ENCODE data around the gene STOX1.
"Not testable (repeated sequence)": the region's sequence is repeated elsewhere in the genome, so short reads cannot be mapped to it uniquely, and the experiment has no call there.

STOX1 gene

DNA sequence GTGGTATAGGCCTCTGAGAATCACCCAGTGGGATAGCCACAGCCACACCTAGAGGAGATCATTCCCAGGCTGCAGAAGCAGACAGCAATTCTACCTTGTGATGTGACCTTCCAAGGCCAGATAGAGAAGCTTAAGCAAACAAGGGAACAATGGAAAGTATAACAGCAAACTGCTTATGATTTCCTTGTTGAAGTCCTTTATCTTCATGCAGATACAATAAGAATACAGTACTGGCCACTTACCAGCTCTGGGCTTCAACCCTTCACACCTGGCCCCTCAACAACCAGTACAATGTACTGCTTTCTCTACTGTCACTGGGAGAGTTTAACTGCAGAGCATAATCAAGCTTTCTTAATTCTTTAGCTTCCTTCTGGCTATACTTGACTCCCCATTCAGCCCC is 51.2 kb downstream of the STOX1 start:
- no peak for DNase-seq (ENCODE audit: low read depth, low spot score)

DNA sequence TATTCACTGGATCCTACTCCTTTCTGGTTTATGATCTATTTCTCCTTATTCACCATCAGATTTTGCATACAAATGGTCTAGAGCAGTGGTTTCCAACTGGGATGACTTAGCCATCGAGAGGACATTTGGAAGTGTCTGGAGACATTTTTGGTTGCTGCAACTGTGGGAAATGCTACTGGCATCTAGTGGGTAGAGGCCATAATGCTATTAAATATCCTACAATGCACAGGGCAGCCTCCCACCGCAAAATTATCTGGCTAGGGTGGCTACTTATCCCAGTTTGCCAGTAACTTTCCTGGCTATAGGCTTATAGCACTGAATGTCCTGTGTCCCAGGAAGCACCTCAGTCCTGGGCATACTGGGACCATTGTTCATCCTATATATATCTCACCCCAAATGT is 52.3 kb downstream of the STOX1 start:
- no peak for DNase-seq (ENCODE audit: low read depth, low spot score)

DNA sequence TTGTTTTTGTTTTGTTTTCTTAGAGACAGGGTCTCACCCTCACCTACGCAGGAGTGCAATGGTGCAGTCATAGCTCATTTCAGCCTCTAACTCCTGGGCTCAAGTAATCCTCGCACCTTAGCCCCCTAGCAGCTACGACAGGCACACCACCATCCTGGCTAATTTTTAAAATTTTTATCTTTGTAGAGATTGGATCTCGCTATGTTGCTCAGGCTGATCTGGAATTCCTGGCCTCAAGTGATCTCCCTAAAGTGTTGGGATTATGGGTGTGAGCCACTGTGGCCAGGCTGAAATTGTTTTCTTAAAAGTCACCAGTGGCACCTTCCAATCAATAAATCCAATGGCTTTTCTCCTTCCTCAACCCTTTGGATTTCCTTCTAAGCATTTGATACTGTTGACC is 52.9 kb downstream of the STOX1 start:
- DNase-seq (ENCODE audit: low read depth, low spot score) = no peak

DNA sequence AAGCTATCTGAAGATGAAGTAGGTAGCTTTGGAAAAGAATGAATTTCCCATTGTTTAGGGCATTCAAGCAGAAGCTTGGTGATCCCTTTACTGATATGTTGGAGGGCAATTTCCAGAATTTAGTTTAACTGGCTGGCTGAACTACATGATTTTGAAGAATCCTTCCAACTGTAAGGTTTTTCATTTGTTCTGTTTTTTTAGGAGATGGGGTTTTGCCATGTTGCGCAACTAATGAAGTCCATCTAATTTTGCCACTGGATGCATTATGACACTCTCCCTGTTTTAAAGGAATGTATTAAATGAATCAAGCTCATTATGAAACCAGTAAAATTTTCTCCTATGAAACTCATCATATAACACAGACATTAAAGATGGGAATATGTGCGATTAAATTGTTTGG is 67.7 kb downstream of the STOX1 start:
- DNase-seq (ENCODE audit: low read depth, low spot score) = no peak

DNA sequence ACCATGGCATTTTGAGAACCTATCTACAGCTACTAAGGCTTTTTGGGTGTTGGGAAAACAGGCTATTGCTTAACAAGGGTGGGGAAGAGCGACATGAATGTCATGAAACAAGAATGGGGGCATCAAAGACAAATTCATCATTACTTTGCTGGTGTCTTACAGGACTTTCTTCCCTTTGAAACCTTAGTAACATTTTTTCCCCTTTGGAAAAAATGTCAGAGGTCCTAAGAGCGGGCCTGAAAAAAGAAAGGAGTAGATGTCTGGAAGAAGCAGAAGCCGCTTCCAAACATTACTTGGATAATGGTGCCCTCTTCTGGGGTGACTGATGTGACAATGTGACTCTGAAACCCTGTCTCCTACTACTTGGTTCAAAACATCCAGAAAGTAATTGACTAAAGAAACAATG is 70.0 kb downstream of the STOX1 start:
- DNase-seq (ENCODE audit: low read depth, low spot score) = no peak

DNA sequence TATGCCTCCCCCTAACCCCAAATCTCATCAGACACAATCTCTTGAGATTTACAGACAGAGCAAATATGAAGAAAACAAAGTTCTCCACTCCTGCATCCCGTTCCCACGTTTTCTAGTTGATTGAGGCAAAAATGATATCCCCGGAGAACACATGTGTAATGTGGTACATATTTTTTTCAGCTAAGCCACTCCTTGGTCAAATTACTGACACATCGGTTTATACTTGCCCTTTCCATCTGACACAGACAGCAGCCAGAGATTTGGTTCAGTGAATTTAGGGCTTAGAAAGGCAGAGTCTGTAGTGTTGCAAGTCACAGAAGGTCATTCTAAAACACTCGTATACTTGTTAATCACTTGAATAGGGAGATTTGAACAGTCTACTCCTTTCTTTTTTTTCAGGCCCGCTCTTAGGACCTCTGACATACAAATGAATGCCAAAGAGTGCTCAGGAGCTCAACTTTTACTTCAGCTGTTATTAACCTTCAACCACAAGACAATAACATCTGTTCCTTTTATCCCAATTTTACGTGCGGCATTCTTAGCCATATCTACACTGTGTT is 71.9 kb downstream of the STOX1 start:
- DNase-seq (ENCODE audit: low read depth, low spot score) = no peak

DNA sequence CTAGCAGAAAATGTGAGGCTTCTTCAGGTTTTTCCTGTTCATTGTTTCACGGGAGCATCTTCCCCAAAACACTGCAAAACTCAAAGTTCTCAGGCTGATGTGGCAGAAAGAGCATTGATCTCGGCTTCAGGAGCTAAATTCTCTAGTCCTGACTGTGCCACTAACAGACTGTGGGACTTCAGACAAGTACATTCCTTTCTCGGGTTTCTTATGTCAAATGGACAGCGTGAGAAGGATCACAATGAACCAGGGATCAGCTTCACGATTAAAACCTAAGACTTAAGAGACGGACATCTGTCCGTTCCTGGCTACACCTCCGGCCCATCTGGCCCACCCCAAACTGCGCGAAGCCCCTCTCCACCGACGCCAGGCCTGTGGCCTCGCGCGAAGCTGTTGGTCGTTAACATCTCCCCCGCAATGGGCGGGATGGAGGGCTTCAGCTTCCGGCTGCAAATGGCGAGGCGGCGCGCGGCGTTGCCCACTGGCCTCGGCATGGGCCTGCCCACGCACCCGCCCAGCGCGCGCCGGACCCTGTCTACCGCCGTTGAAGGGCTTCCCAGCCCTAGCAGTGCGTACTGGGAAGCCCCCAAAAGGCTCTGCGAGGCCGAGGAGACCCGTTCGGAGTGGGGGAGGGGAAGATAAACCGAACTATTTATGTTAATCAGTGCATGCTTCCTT is 73.2 kb downstream of the STOX1 start:
- DNase-seq (ENCODE audit: low read depth, low spot score) = no peak

DNA sequence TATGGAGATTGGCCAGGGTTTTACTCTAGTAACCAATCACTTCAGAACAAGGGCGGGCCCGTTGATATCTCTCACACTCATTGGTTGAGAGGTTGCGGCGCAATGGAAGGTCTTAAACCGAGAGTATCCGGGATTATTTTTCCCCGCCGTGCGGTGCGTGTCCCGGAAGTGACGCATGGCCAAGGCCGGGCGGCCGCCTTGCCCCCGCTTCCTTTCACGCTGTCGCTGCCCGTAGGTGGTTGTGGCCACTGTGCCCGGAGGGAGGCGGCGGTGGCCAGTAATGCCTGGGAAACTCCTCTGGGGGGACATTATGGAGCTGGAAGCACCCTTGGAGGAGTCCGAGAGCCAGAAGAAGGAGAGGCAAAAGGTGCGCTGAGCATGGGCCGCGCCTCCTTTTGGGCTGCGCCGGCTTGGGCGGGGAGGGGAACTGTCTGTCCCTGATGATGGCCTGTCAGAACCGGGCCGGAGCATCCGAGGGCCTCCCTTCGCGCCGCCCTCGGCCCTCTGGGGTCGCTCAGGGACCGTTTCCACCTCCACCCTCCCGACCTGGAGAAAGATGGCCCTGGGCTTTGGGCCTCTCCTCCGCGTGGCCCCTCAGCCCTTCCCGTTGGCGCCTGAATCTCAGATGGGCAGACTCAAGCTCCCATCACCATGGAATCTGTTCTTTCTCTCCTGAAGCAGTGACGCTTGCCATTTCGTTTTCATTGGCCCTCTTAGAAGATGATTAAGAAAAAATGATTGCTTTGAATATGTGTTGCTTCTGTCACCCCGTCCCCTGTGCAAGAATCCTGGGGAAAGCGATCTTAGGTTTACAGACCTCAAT is 74.0 kb downstream of the STOX1 start, which contains the start of gene DDX50:
Gene DDX50 (plus strand): TSS at position 211 of the 823 bp plus-strand sequence. CDS start 70 bp downstream, at position 281.
- peak; percentile 89 for DNase-seq (ENCODE audit: low read depth, low spot score)

DNA sequence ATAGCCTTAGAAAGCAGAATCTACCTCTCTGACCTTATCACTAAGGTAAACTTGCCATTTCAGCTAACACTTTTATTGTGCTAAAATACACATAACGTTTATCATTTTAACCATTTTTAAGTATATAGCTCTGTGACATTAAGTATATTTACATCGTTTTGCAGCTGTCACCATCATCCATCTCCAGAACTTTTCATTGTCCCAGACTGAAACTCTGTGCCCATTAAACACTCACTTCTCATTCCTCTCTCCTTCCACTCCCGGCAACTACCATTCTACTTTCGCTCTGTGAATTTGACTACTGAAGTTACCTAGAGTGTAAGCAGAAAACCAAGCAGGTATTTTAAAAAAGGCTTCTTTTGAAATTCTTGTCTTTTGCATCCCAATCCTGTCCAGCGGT is 75.1 kb downstream of the STOX1 start:
- DNase-seq (ENCODE audit: low read depth, low spot score) = no peak

DNA sequence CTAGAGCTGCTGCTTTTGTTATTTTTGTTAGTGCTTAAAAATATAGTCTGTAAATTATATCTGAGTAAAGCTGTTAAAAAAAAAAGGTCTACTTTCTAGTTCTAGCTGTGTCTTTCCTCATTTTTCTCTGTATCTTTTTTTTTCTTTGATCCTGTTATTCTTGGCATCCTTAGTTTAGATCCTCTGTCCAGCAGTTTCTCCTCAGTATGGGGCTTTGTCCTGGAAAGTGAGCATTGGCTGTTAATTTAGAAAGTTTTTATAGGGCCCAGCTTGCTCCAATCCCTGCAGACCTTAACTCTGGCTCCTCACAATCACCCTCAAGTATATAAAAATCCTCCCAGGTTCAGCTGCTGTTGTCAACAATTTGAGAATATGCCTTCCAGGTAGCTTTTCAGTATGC is 97.3 kb downstream of the STOX1 start:
- DNase-seq (ENCODE audit: low read depth, low spot score) = no peak

DNA sequence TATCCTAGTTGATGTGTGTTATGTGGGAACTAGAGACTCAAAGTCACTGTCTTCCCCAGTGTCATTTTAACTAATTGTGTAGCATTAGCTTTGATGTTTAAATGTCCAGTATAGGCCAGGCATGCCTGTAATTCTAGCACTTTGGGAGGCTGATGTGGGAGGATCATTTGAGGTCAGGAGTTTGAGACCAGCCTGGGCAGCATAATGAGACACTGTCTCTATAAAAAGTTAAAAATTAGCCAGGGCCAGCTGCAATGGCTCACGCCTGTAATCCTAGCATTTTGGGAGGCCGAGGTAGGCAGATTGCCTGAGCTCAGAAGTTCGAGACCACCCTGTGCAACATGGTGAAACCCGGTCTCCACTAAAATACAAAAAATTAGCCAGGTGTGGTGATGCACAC is 98.2 kb downstream of the STOX1 start:
- DNase-seq (ENCODE audit: low read depth, low spot score) = no peak

DNA sequence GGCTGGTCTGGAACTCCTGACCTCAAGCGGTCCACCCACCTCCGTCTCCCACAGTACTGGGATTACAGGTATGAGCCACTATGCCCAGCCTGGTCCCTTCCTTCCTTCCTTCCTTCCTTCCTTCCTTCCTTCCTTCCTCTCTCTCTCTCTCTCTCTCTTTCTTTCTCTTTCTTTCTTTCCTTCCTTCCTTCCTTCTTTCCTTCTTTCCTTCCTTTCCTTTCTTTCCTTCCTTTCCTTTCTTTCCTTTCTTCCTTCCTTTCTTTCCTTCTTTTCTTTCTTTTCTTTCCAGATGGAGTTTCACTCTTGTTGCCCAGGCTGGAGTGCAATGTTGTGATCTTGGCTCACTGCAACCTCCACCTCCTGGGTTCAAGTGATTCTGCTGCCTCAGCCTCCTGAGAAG is 101.8 kb downstream of the STOX1 start:
- not testable (repeated sequence) for DNase-seq (ENCODE audit: low read depth, low spot score)

DNA sequence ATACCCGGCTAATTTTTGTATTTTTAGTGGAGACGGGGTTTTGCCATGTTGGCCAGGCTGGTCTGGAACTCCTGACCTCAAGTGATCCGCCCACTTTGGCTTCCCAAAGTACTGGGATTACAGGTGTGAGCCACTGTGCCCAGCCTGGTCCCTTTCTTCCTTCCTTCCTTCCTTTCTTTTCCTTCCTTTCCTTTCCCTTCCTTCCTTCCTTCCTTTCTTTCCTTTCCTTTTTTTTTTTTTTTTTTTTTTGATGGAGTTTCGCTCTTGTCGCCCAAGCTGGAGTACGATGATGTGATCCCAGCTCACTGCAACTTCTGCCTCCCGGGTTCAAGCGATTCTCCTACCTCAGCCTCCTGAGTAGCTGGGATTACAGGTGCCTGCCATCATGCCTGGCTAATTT is 102.6 kb downstream of the STOX1 start:
- DNase-seq (ENCODE audit: low read depth, low spot score) = not testable (repeated sequence)

DNA sequence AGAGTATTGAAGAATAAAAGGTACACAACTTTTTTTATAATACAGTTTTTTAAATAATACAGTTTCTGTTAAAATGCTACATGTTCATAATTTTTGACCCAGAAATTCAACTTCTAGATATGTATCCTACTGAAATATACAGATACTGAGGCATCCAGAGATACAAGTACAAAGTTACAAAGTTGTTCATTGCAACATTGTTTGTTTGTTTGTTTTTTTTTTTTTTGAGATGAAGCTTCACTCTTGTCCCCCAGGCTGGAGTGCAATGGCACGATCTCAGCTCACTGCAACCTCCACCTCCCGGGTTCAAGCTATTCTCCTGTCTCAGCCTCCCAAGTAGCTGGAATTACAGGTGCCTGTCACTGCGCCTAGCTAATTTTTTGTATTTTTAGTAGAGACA is 105.5 kb downstream of the STOX1 start:
- not testable (repeated sequence) for DNase-seq (ENCODE audit: low read depth, low spot score)

DNA sequence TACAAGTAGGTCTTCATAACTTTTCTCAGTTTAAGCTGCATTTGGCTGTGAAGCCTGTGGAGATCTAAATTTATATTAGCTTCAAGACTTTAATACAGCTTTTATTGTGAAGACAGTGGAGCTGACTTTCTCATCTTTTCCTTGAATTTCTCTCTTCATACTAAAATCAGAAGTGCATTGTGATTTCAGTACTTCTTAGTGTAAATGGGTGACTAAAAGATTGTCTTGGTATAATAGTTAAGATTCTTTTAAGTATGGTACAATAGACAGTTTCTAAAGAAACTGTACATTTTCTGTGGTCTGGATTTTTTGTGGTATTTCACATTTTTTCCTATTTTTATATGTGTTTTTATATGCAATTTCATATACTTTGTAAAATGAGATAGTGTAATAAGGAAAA is 107.7 kb downstream of the STOX1 start:
- no peak for DNase-seq (ENCODE audit: low read depth, low spot score)

DNA sequence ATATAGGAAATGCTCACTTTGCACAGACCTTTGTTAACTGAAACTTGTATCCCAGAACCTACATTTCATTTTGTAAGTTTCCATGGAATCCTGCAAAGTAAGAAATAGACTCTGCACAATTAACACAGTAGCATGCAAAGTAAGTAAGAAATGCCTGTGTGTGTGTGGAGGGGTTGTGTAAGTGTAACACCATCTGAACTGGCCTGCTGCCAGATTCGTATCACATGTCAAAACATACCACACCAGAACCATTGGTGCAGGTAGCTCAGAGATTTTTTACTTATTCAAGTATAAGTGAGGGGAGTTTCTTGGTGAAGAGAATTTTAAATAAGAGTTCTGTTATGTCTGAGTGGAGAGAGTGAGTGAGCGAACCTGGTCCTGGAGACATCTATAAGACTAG is 110.8 kb downstream of the STOX1 start:
- no peak for DNase-seq (ENCODE audit: low read depth, low spot score)

DNA sequence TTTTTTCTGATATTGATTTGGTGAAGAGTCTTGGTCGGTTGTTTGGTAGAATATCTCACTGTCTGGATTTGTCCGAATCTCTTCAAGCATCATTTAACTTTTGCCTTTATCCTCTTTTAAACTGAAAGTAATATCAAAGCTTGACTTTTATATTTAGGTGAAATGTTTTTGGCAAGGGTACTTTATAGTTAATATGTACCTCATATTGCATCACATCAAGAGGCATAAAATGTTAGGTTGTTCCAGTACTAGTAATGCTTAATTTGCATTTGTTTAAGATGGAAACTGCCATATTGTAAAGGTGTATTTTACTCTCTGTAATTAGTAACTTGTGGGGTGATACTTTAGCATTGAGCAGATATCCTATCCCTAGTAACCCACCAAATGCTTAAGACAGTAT is 111.6 kb downstream of the STOX1 start:
- no peak for DNase-seq (ENCODE audit: low read depth, low spot score)

DNA sequence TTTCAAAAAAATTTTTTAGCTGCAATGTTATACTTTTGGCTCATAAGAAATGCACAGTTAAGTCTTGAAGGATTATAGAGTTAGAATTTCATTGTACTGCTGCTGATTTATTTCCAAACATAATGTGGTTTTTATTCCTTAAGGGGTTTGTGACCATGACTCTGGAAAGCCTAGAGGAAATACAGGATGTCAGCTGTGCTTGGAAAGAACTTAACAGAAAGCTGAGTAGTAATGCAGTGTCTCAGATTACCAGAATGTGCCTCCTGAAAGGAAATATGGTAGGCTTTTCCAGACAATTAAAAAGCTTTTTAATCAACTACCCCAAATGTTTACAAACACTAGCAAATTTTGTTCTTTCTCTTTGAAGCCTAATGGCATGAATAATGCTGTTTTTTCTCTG is 113.6 kb downstream of the STOX1 start:
- not testable (repeated sequence) for DNase-seq (ENCODE audit: low read depth, low spot score)
